Prostate gland (tissue), 2 donors: ENCODE results near the gene SULT6B1.

Experiments
- CTCF ChIP-seq, 4 experiments: fragments of 200-600 bp in 2 of 4; fragments of 450-650 bp in 2 of 4; sonication (generic) in 2 of 4; IDR thresholded peaks; 1 replicate in 3 of 4; 2 replicates in 1 of 4; pipeline ENCODE4 v1.5.1; 2016 to 2019; ENCODE audit warnings: antibody characterized with exemption in 4 of 4, mild to moderate bottlenecking in 2 of 4, moderate library complexity in 2 of 4
- POLR2A ChIP-seq: fragments of 450-650 bp; IDR thresholded peaks from one replicate; pipeline ENCODE4 v1.6.1; 2016; ENCODE audit warnings: antibody characterized with exemption, mild to moderate bottlenecking

GRCh38 chr2:37167636-37168180, 20.8 kb downstream of the SULT6B1 start:
- no peak for TF ChIP-seq CTCF (IDR thresholded peaks at IDR 0.05)
- no peak for TF ChIP-seq POLR2A
